GM19397 (cell line): ENCODE data around the gene GBGT1.

ENCODE experiments used
- ATAC-seq: cut with Tn5 transposase; IDR thresholded peaks from one replicate; pipeline ENCODE4 v1.9.1; 2021; ENCODE audit warnings: mild to moderate bottlenecking, moderate library complexity; ENCODE audit not compliant: unreplicated experiment

Gene GBGT1

DNA sequence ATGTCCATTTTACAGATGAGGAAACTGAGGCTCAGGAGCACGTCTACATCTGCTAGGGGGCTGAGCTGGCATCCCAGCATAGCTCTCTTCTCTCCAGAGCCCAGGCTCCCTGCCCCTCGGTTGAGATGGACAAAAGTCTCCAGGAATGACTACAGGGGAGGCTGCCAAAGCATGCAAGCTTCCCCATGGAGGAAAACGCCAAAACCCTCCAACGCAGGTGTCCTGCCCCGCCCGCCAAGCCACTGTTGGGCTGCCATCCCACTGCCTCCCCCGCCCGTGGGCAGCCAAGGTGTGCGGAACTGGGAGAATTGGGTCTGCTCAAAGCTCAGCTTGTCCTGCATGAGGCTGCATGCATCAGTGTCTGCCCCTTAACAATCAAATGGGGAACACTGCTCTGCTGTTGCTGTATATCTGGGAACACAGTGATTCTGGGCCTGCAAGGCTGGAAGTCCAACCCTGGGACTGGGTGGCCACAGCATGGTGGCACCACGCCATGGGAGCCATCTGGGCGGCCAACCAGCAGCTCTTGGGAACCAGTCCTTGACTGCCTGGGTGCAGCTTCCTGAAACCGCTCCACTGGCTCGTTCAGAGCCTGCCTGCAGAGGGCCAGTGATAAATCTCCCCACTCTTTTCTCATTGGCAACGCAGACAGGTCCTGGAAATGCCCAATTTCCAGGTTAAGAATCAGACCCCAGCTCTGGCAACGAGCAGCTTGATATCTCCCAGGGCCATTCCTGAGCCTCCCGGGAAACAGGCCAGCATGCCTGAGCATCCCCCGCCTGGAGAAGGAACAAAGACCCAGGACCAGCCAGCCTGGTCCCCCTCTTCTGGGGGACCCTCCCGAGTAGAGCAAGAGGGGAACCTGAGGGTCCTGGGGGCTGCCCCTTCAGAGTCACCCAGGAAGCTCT is 46.2 kb downstream of the GBGT1 start:
- no peak for ATAC-seq

DNA sequence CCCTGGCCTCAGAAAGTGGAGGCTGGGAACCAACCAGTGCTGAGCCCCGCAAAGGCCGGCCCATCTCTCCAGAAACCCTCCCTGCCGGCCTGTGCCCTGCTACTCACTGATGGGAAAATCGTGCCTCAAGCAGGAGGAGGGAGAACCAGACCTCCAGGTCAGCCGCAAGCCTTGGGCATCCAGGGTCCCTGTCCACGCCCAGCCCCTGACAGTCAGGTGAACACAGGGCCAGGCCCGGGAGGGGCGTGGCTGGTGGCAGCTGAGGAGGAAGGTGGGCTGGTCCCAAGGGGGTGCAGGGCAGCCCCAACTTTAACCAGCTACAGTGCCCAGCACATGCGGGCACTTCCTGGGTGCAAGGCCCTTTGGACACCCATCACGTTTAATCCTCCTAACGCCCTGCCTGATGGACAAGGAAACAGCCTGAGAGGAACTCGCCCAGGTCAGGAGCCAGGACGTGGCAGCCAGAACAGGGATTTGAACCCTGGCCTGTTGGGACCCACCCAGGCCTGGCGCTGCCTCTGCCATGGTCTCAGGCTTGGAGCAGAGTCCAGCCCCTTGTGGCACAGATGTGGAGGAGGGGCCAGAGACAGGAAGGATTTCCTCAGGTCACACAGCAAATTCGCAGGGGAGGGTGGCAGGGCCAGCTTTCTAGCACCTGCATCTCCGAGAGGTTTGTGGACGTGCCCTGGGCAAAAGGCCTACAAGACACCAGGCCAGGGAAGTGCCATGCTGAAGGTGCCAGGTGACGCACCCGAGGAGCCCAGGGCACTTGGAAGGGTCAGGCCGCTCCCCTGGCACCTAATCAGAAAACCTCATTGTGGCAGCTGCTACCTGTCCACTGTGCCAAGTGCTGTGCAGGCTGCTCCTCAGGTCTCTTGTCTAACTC is 47.1 kb downstream of the GBGT1 start:
- ATAC-seq: no peak

DNA sequence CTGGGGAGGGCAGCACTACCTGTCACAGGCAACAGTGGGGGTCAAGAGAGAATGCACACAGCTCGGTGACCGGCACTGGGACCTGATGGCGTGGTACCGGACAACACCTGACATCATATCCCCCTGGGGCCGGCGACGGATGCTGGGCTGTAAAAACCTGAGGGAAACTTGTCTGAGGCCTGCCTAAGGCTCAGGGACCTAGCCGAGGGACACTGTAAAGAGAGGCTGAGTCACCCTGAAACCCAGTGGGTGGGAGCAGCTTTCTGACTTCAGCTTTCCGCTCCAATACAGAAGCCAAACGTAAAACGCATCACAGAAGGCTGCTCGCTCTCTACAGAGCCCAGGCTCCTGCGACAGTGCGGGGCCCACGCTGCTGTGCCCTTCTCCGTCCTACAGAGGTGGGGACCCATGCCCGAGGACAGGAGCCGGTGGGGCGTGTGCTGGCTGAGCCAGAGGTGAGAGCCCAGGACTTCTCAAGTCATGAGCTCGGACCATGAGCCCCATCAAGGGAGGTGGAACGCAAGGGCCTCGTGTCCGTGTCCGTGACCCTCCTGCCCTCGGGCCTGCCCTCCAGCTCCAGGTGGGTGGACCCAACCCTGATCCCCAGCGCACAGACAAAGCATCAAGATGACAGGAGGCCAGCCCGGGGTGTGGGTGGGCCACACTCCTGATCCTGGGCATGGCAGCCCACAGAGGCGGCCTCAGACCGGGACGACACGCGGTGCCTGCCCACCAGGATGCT is 47.9 kb downstream of the GBGT1 start:
- peak; percentile 61 for ATAC-seq

DNA sequence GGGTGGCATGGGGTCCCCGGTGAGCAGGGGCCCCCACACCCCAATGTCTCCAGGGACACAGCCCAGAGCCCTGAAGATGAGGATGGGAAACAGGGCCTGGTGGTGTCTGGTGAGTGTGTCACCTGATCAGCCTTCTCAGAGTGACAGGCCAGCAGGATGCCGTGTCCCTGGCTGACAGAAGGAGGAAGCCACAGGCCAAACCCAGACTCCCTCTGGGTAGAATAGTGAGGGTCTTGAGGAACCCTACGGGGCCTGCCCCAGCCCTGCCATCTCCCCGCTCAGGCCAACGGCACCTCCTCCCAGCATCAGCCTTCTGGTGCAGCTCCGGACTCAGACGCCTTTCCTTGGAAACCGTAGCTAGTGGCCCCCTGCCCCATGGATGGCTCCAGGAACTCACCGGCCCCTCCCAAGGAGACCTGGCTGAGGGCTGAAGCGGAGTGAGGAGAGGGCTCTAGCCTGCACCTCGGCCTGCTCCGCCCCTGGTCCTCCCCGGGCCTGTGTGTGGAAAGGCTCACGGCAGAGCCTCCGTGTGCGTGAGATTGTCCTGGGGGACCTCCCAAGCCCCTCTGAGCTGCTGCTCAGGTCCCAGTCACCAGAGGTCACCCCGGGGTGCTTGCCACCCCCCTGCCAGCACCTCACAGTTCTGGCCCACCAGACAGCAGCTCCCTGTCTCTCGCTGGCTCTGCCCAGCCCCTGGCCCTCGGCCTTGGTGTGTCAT is 48.7 kb downstream of the GBGT1 start:
- no peak for ATAC-seq

DNA sequence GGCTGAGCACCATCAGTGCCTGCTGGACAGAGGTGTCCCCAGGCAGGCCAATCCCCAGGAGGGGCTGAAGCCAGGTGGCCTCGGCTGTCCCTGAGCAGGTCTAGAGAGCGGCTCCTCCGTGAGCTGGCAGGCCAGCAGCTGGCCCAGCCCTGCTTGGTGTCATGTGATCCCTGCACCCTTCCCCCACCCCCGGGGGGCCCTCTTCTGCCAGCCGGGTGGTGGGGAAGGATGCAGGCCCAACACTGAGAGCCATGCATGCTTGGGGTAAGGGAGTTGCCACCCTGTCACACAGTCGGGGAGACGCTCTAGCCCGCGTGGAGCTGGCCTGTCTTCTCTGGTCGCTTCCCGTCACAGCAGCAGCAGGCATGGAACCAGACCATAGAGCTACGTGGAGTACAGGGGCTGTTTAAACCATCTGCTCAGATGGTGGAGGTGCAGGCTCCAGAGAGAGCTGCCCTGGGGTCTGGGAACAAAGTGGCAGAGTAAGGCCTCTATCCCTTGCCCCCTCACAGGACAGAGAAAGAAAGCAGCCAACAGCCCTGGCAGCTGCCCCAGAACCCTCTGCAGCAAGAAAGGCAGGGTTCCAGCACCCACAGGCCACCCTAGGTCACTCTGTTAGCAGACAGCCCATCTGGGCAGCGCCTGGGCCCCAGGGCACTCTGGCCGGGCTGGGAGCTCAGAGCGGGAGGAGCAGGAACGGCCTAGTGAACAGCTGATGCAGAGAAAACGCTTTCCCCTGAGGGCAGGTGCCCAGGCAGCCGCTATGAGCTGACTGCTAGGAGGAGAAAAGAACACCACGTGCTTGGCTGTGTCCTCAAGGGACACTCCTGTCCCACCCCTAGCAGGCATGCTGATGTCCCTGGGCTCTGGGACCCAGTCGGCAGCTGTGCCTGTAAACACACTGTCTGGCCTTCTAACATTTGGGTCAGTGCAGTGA is 49.5 kb downstream of the GBGT1 start:
- ATAC-seq: no peak

DNA sequence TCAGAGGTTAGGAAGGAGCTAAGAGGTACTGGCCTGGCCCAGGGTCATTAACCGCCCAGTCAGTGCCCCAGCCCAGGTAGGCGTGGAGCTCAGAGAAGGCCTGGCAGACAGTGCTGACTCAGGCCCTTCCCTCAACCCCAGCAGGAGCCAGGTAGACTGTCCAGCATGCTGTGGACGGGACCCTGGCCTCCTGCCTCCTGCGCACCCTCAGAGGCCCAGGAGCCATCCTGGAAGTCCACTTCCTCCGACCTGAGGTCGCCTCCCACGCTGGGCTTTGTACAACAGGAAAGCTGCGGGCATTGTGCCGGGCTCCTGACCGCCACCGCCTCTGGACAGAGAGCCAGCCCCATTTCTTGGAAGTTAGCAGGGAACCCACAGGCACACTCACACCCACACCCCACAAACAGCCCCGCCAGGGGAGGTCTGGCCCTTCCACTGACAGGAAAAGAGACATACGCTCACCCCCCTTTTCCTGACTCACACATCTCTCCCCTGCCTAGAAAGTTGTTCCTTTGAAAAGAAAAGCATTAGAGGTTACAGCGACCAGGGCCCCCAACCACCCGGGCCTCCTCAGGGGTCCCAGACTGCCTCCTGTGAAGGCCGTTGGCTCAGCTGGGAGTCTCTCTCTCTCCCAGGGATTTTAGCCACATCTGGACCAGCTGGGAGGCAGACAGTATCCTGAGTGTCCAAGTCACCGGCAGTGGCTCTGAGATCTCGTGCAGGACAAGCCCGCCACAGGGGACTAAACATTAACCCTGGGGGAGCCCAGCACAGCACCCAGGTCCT is 50.4 kb downstream of the GBGT1 start:
- ATAC-seq: no peak

DNA sequence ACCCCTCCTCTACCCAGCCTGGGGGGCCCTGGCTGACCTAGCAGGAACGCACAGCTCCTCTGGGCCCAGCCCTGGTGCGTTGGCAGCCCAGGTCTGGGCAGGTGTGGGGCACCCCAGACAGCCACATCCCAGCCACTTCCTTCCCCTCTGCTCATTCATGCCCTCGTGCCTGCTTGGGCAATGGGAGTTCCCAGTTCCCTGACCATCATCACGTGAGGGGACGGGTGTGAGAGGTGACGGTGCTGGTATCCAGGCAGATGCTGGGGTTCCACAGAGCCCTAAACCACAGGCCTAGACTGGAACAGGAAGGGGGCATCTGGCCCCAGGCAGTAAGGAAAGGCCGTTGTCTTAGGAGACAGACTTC is 51.1 kb downstream of the GBGT1 start:
- ATAC-seq: no peak

DNA sequence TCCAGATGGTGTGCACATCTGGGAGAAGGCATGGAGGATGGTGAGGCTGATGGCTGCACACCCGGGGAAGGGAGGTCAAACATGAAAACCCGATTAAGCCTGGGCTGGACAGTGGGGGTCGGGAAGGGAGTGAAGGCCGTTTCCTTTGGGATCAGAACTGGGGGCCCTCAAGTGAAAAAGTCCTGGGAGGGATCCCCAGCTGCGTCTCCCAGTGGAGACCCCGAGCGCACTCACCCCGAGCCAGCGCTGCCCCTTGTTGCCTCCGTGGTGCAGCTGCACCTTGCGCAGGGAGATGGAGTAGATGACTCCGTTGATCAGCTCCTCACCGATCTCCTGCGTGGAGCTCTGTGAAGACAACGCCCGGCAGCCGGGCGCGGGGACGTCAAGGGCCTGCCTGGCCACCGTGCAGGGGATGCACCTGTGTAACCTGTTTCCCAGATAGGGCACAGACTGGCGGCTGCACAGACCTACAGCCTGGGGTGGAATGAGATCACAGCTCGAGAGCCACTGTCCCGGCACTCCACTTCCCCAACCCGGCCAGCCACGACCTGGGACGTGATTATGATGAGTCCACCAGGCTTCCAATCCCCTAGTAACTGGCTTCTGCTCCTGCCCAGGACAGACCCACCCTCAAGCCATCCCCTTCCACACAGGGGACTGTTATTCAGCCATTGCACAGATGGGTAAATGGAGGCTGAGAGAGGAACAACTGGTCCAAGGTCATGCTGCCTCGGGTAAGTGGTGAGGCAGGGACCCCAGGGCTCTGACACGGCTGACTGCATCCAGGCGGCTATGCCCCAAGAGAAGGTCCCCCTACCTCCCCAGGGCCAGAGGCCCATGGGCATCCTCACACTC is 51.7 kb downstream of the GBGT1 start:
- ATAC-seq: no peak

DNA sequence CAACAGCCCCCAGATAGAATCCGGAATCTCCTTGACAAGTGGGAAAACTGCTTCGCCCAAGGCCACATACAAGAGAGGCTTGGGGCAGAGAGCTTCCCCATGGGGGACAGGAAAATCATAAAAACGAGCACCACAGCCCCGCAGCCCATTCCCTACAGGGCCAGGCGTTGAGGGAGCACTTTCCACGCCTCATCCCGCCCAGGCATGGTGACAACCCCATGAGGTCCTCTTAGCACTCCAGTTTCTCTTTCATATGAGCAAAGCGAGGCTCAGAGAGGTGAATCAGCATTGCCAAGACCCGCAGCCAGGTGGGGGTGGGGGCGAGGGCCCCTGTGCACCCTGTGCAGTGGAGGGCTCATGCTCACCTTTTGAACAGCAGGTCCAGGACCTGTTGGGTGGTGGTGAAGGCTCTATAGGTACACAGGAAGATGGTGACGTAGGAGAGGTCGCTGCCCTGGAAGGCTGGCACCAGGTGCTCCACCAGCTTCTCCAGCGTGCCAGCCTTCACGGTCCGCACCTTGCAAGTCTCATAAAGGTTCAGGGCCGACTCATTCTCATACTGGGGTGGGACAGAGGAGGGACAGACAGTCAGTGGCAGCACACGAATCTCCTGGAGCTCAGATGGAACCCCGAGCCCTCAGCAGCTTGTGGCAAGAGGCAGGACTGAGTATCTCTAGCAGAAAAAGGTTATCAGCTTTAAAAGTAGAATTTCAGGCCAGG is 53.6 kb downstream of the GBGT1 start:
- ATAC-seq: no peak

DNA sequence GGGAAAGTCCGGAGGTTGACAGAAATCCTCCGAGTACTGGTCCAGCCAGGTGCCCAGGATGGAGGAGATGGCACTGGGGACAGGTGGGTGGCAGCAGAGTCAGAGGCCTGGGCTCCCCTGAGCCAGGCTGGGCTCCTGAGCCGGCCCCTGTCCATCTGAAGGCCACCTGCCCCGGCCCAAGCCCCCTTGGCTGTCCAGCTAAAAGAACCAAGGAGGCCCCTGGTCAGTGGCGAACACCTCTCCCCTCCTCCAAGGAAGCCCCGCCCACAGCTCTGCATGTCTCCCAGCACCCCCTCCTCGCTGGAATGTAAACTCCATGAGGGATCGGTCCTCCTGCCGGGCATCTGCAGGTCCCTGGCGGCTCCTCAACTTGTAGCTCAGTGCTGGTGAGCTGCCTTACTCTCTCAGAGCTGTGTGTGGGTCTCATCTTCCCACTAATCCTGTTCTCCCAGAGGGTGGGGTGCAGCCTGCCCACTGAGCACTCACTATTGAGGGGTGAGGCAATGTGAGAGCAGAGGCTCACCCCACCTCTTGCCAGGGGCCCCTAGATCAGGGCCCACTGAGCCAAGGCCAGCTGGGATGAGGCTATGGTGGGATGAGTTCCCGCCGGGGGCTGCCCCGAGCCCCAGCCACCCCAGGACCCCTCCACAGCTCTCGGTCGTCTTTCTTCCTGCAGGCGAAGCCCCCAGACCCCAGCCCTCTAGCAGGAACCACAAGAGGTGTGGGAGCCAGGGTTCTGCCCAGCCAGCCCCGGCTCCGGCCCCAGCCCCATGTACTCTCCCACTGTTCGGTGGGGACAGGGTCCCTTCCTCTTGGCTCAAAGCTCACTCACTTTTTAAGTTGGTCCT is 54.7 kb downstream of the GBGT1 start:
- ATAC-seq: no peak

DNA sequence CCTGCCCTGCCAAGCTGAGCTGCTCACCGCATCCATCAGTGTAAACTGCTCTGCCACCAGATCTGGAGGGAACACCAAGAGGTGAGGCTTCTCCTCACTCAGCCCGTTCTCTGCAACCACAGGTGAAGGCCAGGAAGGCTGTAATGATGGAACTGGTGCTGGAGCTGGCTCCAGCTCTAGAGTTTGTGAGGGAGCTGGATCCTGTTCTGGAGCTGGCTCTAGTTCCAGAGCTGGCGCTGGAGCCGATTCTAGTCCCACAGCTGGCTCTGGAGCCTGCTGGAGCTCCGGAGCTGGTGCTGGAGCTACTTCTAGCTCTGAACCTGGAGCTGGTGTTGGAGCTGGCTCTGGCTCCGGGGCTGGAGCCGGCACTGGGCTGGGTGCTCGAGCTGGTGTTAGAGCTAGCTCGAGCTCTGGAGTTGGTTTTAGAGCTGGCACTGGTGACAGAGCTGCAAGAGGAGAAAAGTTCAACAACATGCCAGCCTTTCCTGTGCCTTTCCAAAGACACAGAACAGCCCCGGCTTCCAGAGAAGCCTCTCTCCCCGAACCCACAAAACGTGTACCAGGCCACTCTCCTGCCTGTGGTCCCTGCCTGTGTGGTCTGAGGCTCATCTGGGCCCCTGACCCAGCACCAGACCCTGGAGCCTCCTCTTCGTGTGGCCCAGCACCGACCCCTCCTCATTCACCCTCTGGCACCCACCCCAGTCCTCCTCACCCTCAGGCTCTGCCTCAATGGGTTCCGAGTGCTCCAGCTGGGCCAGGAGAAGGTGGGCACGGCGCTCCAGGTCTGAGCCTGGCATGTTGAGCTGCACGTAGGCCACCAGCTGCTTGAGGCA is 55.5 kb downstream of the GBGT1 start:
- no peak for ATAC-seq

DNA sequence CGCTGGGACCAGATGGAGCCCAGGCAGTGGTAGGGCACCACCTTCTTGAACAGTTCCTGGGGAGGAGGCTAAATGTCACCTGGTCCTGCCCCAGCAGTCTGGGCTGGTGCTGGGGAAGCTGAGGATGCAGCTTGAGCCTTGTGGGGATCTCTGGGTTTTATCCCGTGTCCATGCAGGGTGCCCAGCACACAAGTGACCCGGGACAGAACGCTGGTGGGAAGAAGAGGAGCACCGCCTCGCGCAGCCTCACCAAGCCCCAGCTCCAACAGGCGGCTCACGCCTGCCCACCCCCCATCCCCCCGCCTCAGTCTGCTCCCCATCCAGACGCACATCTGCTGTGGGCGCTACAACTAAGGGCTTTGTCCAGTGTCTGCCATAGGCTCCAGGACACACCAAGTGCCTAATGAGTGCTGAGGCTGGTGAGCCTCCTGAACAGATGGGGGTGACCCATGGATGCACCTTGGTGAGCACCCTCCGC is 56.4 kb downstream of the GBGT1 start:
- ATAC-seq: no peak

DNA sequence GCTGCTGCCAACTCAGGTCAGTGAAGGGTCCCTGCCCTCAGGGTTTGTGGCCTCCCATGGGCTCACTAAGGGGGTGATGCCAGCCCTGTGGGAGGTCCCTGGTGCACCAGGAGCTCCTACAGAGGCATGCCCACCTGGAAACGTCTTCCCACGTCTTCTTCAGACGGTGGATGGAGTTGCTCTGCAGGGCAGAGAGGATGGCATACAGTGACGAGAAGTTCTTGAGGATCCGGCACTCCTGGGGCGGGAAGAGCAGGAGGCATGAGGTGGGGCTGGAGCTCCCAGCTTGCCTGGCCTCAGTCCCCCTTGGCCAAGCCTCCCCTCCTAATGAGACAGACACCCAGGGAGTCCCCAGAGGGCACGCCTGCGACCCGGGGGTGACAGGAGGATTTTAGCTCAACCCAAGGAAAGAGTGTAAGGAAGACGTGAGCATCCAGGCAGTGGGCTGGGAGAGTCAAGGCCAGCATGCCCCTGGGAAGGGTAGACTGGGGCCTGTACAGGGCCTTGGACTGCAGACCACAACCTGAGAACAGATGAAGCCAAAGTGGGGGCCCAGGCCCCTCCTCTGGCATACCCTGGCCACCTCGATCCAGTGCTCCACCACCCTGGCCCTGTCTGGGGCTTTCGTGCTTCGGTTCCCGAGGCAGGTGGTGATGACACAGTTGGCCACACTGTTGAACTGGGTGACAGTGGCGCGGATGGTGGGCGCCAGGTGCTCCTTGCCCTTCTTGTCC is 57.0 kb downstream of the GBGT1 start:
- no peak for ATAC-seq

DNA sequence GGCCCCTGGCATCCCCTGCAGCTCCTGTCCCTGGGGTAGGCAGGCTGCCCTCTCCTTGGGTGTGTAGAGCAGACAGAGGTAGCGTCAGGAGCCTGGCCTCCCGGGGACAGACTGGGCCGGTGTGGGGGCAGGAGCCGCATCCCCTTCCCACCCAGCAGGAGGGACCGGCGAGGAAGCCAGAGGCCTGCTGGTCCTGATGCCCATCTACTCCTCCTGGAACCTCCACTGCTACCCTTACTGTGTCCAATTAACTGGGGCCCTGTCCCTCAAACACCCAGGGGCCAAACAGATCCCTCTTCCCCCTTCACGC is 58.3 kb downstream of the GBGT1 start:
- no peak for ATAC-seq
